GM18520 (cell line): Measurements from ENCODE around the gene COL4A2.

Source experiments
- ATAC-seq: cut with Tn5 transposase; IDR thresholded peaks from one replicate; pipeline ENCODE4 v1.9.1; 2021; ENCODE audit not compliant: unreplicated experiment

The COL4A2 gene

GRCh38 chr13:110433014-110433413 lies 125.9 kb downstream of the COL4A2 start:
- no peak for ATAC-seq

- ATAC-seq: no peak
These were observed 127.5 kb downstream of the COL4A2 start for GRCh38 chr13:110434629-110435028.

- no peak for ATAC-seq
These were observed 128.2 kb downstream of the COL4A2 start for GRCh38 chr13:110435331-110435730.

GRCh38 chr13:110436276-110436675 lies 129.2 kb downstream of the COL4A2 start:
- ATAC-seq: no peak

- ATAC-seq: no peak
These were observed 129.8 kb downstream of the COL4A2 start for GRCh38 chr13:110436786-110437370.

GRCh38 chr13:110438211-110438610 lies 131.1 kb downstream of the COL4A2 start:
- no peak for ATAC-seq

- no peak for ATAC-seq
These were observed 131.7 kb downstream of the COL4A2 start for GRCh38 chr13:110438776-110439175.

GRCh38 chr13:110440946-110441731 lies 134.1 kb downstream of the COL4A2 start:
- no peak for ATAC-seq

GRCh38 chr13:110442930-110443621 lies 136.0 kb downstream of the COL4A2 start:
- no peak for ATAC-seq

- no peak for ATAC-seq
These were observed 136.6 kb downstream of the COL4A2 start for GRCh38 chr13:110443622-110444225.

- ATAC-seq: no peak
These were observed 137.2 kb downstream of the COL4A2 start for GRCh38 chr13:110444226-110444653.

GRCh38 chr13:110445183-110445582 lies 138.1 kb downstream of the COL4A2 start:
- peak; percentile 35 for ATAC-seq

GRCh38 chr13:110445722-110446574 lies 138.9 kb downstream of the COL4A2 start:
- no peak for ATAC-seq

GRCh38 chr13:110446575-110446890 lies 139.4 kb downstream of the COL4A2 start:
- no peak for ATAC-seq

GRCh38 chr13:110447058-110447511 lies 140.0 kb downstream of the COL4A2 start:
- ATAC-seq: no peak

- ATAC-seq: no peak
These were observed 140.7 kb downstream of the COL4A2 start for GRCh38 chr13:110447801-110448200.

GRCh38 chr13:110448230-110448629 lies 141.1 kb downstream of the COL4A2 start:
- no peak for ATAC-seq

GRCh38 chr13:110448677-110449076 lies 141.6 kb downstream of the COL4A2 start:
- ATAC-seq: no peak

- ATAC-seq: no peak
These were observed 142.3 kb downstream of the COL4A2 start for GRCh38 chr13:110449219-110450015.
